Mesenchymal stem cell (in vitro differentiated cells and primary cell): ENCODE measurements around the gene HLA-A.

ENCODE experiments used
- DNase-seq: peaks from one replicate; pipeline ENCODE4 v3.0.0-alpha.2; 2013
- H2AFZ ChIP-seq: one replicate; pipeline ENCODE4 v1.6.1; 2013; ENCODE audit warnings: low read depth, mild to moderate bottlenecking, control low read depth, inconsistent platforms, low read length, moderate library complexity
- H2AK5ac ChIP-seq: 2 replicates; pipeline ENCODE4 v1.6.1; 2013; ENCODE audit warnings: low read length, moderate library complexity, mild to moderate bottlenecking, inconsistent platforms; ENCODE audit not compliant: severe bottlenecking
- H2BK120ac ChIP-seq: one replicate; pipeline ENCODE4 v1.6.1; 2013; ENCODE audit warnings: low read depth, mild to moderate bottlenecking, inconsistent platforms, low read length, moderate library complexity
- H2BK12ac ChIP-seq, 2 experiments: one replicate each; pipeline ENCODE4 v1.6.1; 2013; ENCODE audit warnings: inconsistent platforms in 2 of 2, low read length in 2 of 2, mild to moderate bottlenecking in 2 of 2, moderate library complexity in 2 of 2, control low read depth in 1 of 2
- H2BK15ac ChIP-seq: one replicate; pipeline ENCODE4 v1.6.1; 2013; ENCODE audit warnings: mild to moderate bottlenecking, low read depth, inconsistent platforms; ENCODE audit not compliant: poor library complexity, severe bottlenecking
- H2BK5ac ChIP-seq: 2 replicates; pipeline ENCODE4 v1.6.1; 2013; ENCODE audit warnings: low read depth, mild to moderate bottlenecking, low read length, control low read depth, inconsistent platforms; ENCODE audit not compliant: poor library complexity, severe bottlenecking
- H3K14ac ChIP-seq, 2 experiments: one replicate each; pipeline ENCODE4 v1.6.1; 2013; ENCODE audit warnings: inconsistent platforms in 2 of 2, low read length in 2 of 2, control low read depth in 1 of 2, mild to moderate bottlenecking in 1 of 2, moderate library complexity in 1 of 2
- H3K18ac ChIP-seq, 2 experiments: one replicate each; pipeline ENCODE4 v1.6.1; 2013; ENCODE audit warnings: inconsistent platforms in 2 of 2, low read length in 2 of 2, control low read depth in 1 of 2, low read depth in 1 of 2, mild to moderate bottlenecking in 1 of 2
- H3K23ac ChIP-seq, 2 experiments: one replicate each; pipeline ENCODE4 v1.6.1; 2013; ENCODE audit warnings: inconsistent platforms in 2 of 2, low read length in 2 of 2, mild to moderate bottlenecking in 2 of 2, moderate library complexity in 2 of 2, control low read depth in 1 of 2
- H3K27ac ChIP-seq: 2 replicates; pipeline ENCODE4 v1.5.1; 2013; ENCODE audit warnings: mild to moderate bottlenecking, moderate library complexity, low read length, control low read depth, inconsistent platforms; ENCODE audit not compliant: poor library complexity, severe bottlenecking
- H3K27me3 ChIP-seq, 2 experiments: 2 replicates each; pipeline versions ENCODE4 v1.6.1 to v1.7.0; 2013; ENCODE audit warnings: low read length in 2 of 2, mild to moderate bottlenecking in 2 of 2, moderate library complexity in 2 of 2, control low read depth in 1 of 2, inconsistent platforms in 1 of 2; ENCODE audit not compliant: control insufficient read depth in 1 of 2, insufficient read depth in 1 of 2
- H3K36me3 ChIP-seq, 2 experiments: 2 replicates each; pipeline versions ENCODE4 v1.6.1 to v1.7.0; 2013; ENCODE audit warnings: low read length in 2 of 2, control low read depth in 1 of 2, inconsistent platforms in 1 of 2, low read depth in 1 of 2, mild to moderate bottlenecking in 1 of 2; ENCODE audit not compliant: insufficient read depth in 2 of 2, control insufficient read depth in 1 of 2
- H3K4ac ChIP-seq, 2 experiments: one replicate each; pipeline ENCODE4 v1.6.1; 2013; ENCODE audit warnings: inconsistent platforms in 2 of 2, low read length in 2 of 2, mild to moderate bottlenecking in 2 of 2, moderate library complexity in 2 of 2, control low read depth in 1 of 2, low read depth in 1 of 2
- H3K4me1 ChIP-seq: 2 replicates; pipeline ENCODE4 v1.6.1; 2013; ENCODE audit warnings: low read depth, low read length, control low read depth; ENCODE audit not compliant: control insufficient read depth, insufficient read depth
- H3K4me2 ChIP-seq: 2 replicates; pipeline ENCODE4 v1.6.1; 2013; ENCODE audit warnings: low read length, mild to moderate bottlenecking, inconsistent platforms; ENCODE audit not compliant: poor library complexity, severe bottlenecking
- H3K4me3 ChIP-seq, 2 experiments: 2 replicates each; pipeline versions ENCODE4 v1.5.1 to v1.7.0; 2013; ENCODE audit warnings: low read length in 2 of 2, mild to moderate bottlenecking in 2 of 2, control low read depth in 1 of 2, low read depth in 1 of 2; ENCODE audit not compliant: insufficient read depth in 1 of 2
- H3K79me1 ChIP-seq: replicated peaks from 2 replicates; pipeline ENCODE4 v1.6.1; 2013; ENCODE audit warnings: mild to moderate bottlenecking, control low read depth, low read length, inconsistent platforms; ENCODE audit not compliant: poor library complexity, severe bottlenecking
- H3K9ac ChIP-seq: 2 replicates; pipeline ENCODE4 v1.7.0; 2013; ENCODE audit warnings: mild to moderate bottlenecking, low read length, moderate library complexity
- H3K9me3 ChIP-seq: 2 replicates; pipeline ENCODE4 v1.7.0; 2013; ENCODE audit warnings: mild to moderate bottlenecking, low read length; ENCODE audit not compliant: control insufficient read depth
- H4K8ac ChIP-seq: one replicate; pipeline ENCODE4 v1.6.1; 2013; ENCODE audit warnings: inconsistent platforms, mild to moderate bottlenecking, low read length, moderate library complexity
- H4K91ac ChIP-seq: one replicate; pipeline ENCODE4 v1.6.1; 2013; ENCODE audit warnings: mild to moderate bottlenecking, low read length, inconsistent platforms
- WGBS: methylation state at CpG from one replicate; pipeline ENCODE4 v1.1.7; 2013; ENCODE audit warnings: mixed read lengths; 5-methylcytosine and 5-hydroxymethylcytosine counted together

Gene HLA-A

GRCh38 chr6:29955783-29956182 lies 13.5 kb downstream of the HLA-A start:
- Histone ChIP-seq H3K4ac (no peak overlapping the region), H3K4me3 (no peak overlapping the region), H2BK12ac (no peak overlapping the region), H2BK5ac (no peak overlapping the region), H3K9ac (no peak overlapping the region), H2AFZ (no peak overlapping the region), H3K4me1 (peaks cover 10% of the 10 kb centered on the region), H4K91ac (no peak overlapping the region), H4K8ac (no peak overlapping the region), H3K14ac (no peak overlapping the region), H3K79me1 (no peaks in the 10 kb centered on the region), H3K36me3 (no peaks in the 10 kb centered on the region), H3K4me2 (no peak overlapping the region), H3K9me3 (no peaks in the 10 kb centered on the region), H2BK120ac (no peak overlapping the region), H3K27ac (no peak overlapping the region), H3K23ac (no peak overlapping the region), H3K27me3 (no peaks in the 10 kb centered on the region), H2AK5ac (no peak overlapping the region), H3K18ac (no peak overlapping the region), H2BK15ac (no peak overlapping the region)
- peak; percentile 63 for DNase-seq
- 58% methylated on average over 3 of the region's 9 CpGs for WGBS

GRCh38 chr6:29956518-29956917 lies 14.2 kb downstream of the HLA-A start:
- Histone ChIP-seq H3K14ac (no peak overlapping the region), H3K9me3 (no peaks in the 10 kb centered on the region), H3K4me2 (no peak overlapping the region), H4K8ac (no peak overlapping the region), H3K23ac (peak overlapping the region in 1 of 2 experiments; percentile 40), H2AFZ (peak overlapping the region; percentile 4), H2AK5ac (no peak overlapping the region), H2BK5ac (no peak overlapping the region), H3K4me1 (peaks cover 10% of the 10 kb centered on the region), H3K9ac (no peak overlapping the region), H3K27ac (no peak overlapping the region), H3K4me3 (no peak overlapping the region), H4K91ac (no peak overlapping the region), H3K79me1 (no peaks in the 10 kb centered on the region), H3K18ac (peak overlapping the region in 1 of 2 experiments; percentile 62), H3K4ac (no peak overlapping the region), H2BK12ac (peak overlapping the region in 1 of 2 experiments; percentile 39), H3K27me3 (no peaks in the 10 kb centered on the region), H3K36me3 (no peaks in the 10 kb centered on the region), H2BK120ac (no peak overlapping the region), H2BK15ac (no peak overlapping the region)
- 87% methylated on average over 21 of the region's 21 CpGs for WGBS
- no peak for DNase-seq

- Histone ChIP-seq H3K14ac (no peak overlapping the region), H2BK120ac (no peak overlapping the region), H3K4me1 (peaks cover 10% of the 10 kb centered on the region), H3K4ac (no peak overlapping the region), H3K36me3 (no peaks in the 10 kb centered on the region), H3K4me3 (no peak overlapping the region), H2AK5ac (no peak overlapping the region), H2BK12ac (no peak overlapping the region), H3K27ac (no peak overlapping the region), H3K9ac (no peak overlapping the region), H2AFZ (no peak overlapping the region), H3K4me2 (no peak overlapping the region), H3K18ac (peak overlapping the region in 1 of 2 experiments; percentile 38), H3K79me1 (peaks cover 3% of the 10 kb centered on the region), H2BK15ac (no peak overlapping the region), H3K9me3 (no peaks in the 10 kb centered on the region), H2BK5ac (no peak overlapping the region), H4K91ac (no peak overlapping the region), H3K23ac (no peak overlapping the region), H3K27me3 (no peaks in the 10 kb centered on the region), H4K8ac (no peak overlapping the region)
- 92% methylated on average over 1 of the region's 1 CpG for WGBS
- no peak for DNase-seq
Measured at GRCh38 chr6:29958046-29958445, 15.7 kb downstream of the HLA-A start.

- H2BK12ac ChIP-seq: no peak overlapping the region
- H3K27ac ChIP-seq: no peak overlapping the region
- no peak overlapping the region for H4K8ac ChIP-seq
- peaks cover 3% of the 10 kb centered on the region for H3K79me1 ChIP-seq
- H2BK120ac ChIP-seq: no peak overlapping the region
- no peak overlapping the region for H2BK5ac ChIP-seq
- H3K4me2 ChIP-seq: no peak overlapping the region
- no peaks in the 10 kb centered on the region for H3K9me3 ChIP-seq
- no peaks in the 10 kb centered on the region for H3K27me3 ChIP-seq
- H3K18ac ChIP-seq: no peak overlapping the region
- H3K4me3 ChIP-seq: no peak overlapping the region
- H3K4me1 ChIP-seq: peaks cover 7% of the 10 kb centered on the region
- no peak overlapping the region for H3K4ac ChIP-seq
- no peak overlapping the region for H3K14ac ChIP-seq
- H4K91ac ChIP-seq: no peak overlapping the region
- H3K23ac ChIP-seq: no peak overlapping the region
- H2AFZ ChIP-seq: no peak overlapping the region
- no peak overlapping the region for H3K9ac ChIP-seq
- H2AK5ac ChIP-seq: no peak overlapping the region
- whole genome bisulfite sequencing: 91% methylated on average over 2 of the region's 2 CpGs
- no peak overlapping the region for H2BK15ac ChIP-seq
- DNase-seq: no peak
- H3K36me3 ChIP-seq: no peaks in the 10 kb centered on the region
Measured at GRCh38 chr6:29958921-29959320, 16.6 kb downstream of the HLA-A start.
